ENCODE measurements around the gene DCAF4. TPM values are rescaled to one million over a fixed set of nuclear protein-coding genes. Genes with fewer than 3 reads are reported as not detected.

Gene DCAF4, protein sequence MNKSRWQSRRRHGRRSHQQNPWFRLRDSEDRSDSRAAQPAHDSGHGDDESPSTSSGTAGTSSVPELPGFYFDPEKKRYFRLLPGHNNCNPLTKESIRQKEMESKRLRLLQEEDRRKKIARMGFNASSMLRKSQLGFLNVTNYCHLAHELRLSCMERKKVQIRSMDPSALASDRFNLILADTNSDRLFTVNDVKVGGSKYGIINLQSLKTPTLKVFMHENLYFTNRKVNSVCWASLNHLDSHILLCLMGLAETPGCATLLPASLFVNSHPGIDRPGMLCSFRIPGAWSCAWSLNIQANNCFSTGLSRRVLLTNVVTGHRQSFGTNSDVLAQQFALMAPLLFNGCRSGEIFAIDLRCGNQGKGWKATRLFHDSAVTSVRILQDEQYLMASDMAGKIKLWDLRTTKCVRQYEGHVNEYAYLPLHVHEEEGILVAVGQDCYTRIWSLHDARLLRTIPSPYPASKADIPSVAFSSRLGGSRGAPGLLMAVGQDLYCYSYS
- total RNA-seq: 10 to 100 TPM; 16.0 to 21.7 TPM

DNA sequence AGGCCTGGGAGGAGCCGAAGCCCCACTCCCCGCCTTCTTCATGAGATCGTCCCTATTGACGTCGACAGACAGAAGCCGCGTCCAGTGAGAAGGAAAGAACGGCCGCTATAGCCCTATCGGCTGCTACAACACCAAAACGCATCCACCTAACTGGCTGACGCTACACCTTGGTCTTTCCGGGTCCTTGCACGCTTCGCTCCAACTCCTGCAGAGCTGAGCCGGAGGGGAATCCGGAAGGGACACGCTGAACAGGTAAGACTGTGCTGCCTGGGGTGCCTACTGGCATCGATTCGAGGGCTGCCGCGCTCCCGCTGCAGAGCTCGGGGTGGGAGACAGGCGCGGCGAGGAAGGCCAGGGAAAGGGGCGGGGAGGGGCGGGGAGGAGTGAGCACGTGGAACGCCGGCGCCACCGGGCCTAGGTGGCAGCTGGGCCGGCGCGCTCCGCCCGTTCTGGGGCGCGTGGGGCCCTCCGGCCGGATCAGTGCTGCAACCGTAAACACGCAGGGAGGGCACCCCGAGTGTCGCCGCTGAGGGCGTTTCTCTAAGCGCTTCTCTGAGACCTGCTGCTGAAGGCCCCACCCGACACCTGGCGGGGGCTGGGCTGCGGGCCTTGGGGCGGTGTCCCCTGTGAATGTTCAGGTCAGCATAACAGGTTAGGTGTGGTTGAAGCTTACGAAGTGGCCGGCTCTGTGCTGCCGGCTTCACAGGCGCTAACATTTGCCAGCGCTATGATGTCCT, at the start of gene DCAF4:
TSS of gene DCAF4 (plus strand) at position 173 of the 737 bp plus-strand sequence. CDS start 11,515 bp downstream, outside the sequence.
- no peaks in the 10 kb centered on the region for H3K27me3 Mint-ChIP-seq
- H3K36me3 Mint-ChIP-seq (ENCODE audit: low read depth): peaks cover 1% of the 10 kb centered on the region
- H3K4me3 Mint-ChIP-seq: peak within 1 kb of the TSS; percentile 89
- DNase-seq (peak; percentile 96), ATAC-seq (peak; percentile 99)
- ChIA-PET CTCF (interaction anchor here (0.6 to 1.4 kb wide), 2 partner anchors 13 to 23 kb away, joined by 3 to 4 read pairs; no protein-coding TSS in a partner anchor), POLR2A (interaction anchor here (1.5 kb wide), 1 partner anchor 132 kb away, joined by 8 read pairs; the partner anchor contains the start of gene RBM25)
- H3K4me1 Mint-ChIP-seq: peaks cover 11% of the 10 kb centered on the region
- intact Hi-C loops (cut with DNase I, micrococcal nuclease): loop anchor here (1.0 to 5.0 kb wide), 8 partner anchors 32 to 1594 kb away; partner anchors contain the start of genes DPF3 (in 2 of the 2), NUMB (in 1 of the 2), PSEN1 (in 1 of the 2) and RBM25 (in 1 of the 2)
- no peaks in the 10 kb centered on the region for H3K9me3 Mint-ChIP-seq (ENCODE audit: low read depth)
- H3K27ac Mint-ChIP-seq: peak within 1 kb of the TSS; percentile 87

DNA sequence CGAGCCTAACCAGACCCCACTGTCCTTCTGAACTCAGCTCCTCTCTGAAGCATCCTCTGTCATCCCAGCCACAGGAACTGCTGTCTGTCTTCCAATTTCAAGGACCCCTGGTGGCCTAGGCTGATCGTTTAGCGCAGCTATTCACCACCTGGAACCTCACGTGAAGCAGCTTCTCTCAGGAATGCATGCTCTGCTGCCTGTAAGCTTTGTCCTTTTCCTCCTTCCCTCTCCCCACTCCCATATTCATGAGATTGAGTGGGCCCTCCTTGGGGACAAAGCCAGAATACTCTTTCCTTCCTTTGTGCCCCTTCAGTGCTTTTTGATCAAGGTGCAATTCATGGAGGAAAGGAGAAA, 49.6 kb upstream of the DCAF4 start:
- Mint-ChIP-seq H3K4me3 (no peak overlapping the region), H3K36me3 (ENCODE audit: low read depth) (no peaks in the 10 kb centered on the region), H3K9me3 (ENCODE audit: low read depth) (peaks cover 3% of the 10 kb centered on the region), H3K27ac (no peak overlapping the region), H3K27me3 (no peaks in the 10 kb centered on the region), H3K4me1 (peaks cover 6% of the 10 kb centered on the region)
- DNase-seq (no peak), ATAC-seq (no peak)
- intact Hi-C loops (cut with DNase I, micrococcal nuclease): no loop called here
- ChIA-PET POLR2A (no interaction called here), CTCF (interaction anchor here (1.1 kb wide), 1 partner anchor 17 kb away, joined by 3 read pairs; the partner anchor contains the start of gene DPF3)

DNA sequence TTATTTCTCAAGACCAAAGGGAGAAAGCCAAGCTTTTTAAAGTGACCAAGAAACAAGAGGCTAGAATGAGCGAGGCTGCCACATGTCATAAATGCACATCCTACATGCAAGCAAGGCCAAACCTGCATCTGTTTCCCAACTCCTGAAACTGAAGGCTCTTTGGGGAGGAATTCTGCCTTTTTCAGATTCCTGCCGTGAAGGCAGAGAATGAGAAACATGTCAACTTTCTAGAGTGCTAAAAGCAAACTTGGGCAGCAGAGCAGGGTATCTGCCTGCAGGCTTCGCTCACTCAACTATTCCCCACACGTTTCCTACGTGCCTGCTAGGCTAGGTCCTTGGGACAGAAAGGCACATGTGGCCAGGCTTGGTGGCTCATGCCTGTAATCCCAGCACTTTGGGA, 47.5 kb upstream of the DCAF4 start:
- H3K4me1 Mint-ChIP-seq: peaks cover 6% of the 10 kb centered on the region
- DNase-seq (no peak), ATAC-seq (no peak)
- H3K36me3 Mint-ChIP-seq (ENCODE audit: low read depth): no peaks in the 10 kb centered on the region
- ChIA-PET CTCF (interaction anchor here (0.6 kb wide), 1 partner anchor 1773 kb away, joined by 3 read pairs; no protein-coding TSS in a partner anchor), POLR2A (no interaction called here)
- peaks cover 3% of the 10 kb centered on the region for H3K27me3 Mint-ChIP-seq
- no peak overlapping the region for H3K4me3 Mint-ChIP-seq
- intact Hi-C loops (cut with DNase I, micrococcal nuclease): no loop called here
- no peak overlapping the region for H3K27ac Mint-ChIP-seq
- H3K9me3 Mint-ChIP-seq (ENCODE audit: low read depth): no peaks in the 10 kb centered on the region

DNA sequence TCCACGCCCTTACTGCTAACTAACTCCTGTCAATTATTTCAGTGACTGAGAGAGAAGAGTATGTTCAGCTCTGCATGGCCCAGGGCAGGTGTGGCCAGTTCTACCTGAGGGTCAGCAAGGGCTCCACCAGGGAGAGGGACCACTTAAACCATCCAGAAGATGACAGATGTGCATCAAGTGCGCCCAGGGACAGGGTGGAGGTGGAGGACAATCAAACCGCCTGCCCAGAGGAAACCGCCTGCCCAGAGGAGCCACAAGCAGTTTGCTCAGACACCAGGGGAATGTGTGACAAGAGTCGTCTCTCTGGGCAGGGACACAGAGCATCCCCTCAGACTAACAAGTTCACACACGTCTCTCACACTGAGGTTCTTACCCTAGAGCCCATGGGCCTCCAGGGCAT, 46.8 kb upstream of the DCAF4 start:
- Mint-ChIP-seq H3K27me3 (peaks cover 3% of the 10 kb centered on the region), H3K27ac (no peak overlapping the region), H3K4me1 (peaks cover 7% of the 10 kb centered on the region), H3K4me3 (no peak overlapping the region), H3K9me3 (ENCODE audit: low read depth) (no peaks in the 10 kb centered on the region), H3K36me3 (ENCODE audit: low read depth) (no peaks in the 10 kb centered on the region)
- ChIA-PET CTCF (no interaction called here), POLR2A (no interaction called here)
- intact Hi-C loops (cut with DNase I, micrococcal nuclease): no loop called here
- DNase-seq (no peak), ATAC-seq (no peak)

DNA sequence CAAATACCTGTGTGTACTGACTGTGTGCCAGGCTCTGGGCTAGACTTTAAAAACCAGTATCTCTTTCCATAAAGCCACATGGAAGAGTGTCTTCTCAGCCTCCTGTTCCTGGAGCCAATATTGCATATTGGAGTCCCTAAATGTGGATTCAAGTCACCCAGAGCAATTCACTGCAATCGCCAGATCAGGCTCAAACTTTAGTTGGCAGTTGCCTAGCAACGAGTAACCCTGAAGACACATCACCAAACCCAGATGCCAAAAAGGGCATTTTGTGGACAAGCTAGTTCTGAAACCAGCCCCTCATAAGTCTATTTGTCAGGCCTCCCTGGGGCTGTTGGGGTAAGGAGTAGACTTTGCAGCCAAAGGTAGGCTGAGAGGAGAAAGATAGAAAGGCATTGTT, 46.1 kb upstream of the DCAF4 start:
- H3K9me3 Mint-ChIP-seq (ENCODE audit: low read depth): no peaks in the 10 kb centered on the region
- ChIA-PET POLR2A (no interaction called here), CTCF (no interaction called here)
- no peaks in the 10 kb centered on the region for H3K36me3 Mint-ChIP-seq (ENCODE audit: low read depth)
- ATAC-seq (no peak), DNase-seq (no peak)
- peaks cover 3% of the 10 kb centered on the region for H3K27me3 Mint-ChIP-seq
- intact Hi-C loops (cut with DNase I, micrococcal nuclease): no loop called here
- peaks cover 7% of the 10 kb centered on the region for H3K4me1 Mint-ChIP-seq
- no peak overlapping the region for H3K27ac Mint-ChIP-seq
- H3K4me3 Mint-ChIP-seq: no peak overlapping the region

DNA sequence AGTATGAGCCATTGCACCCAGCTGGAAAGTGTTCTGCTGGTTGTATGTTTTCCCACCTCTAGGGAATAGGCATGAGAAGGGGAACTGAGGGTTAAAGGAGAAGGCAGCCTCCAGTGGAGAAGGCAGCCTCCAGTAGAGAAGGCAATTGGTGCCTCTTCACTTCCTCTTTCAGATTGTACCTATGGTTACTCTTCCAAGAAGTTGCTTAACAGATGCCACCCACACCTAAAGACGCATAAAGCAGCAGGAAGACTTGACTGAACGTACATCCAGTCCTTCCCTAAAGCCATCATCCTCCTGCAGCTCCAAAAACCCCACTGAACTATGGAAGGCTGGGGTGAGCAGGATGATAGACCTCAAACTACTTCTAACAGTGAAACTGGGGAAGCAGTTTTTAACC, 45.4 kb upstream of the DCAF4 start:
- Mint-ChIP-seq H3K4me3 (no peak overlapping the region), H3K27ac (no peak overlapping the region), H3K9me3 (ENCODE audit: low read depth) (no peaks in the 10 kb centered on the region), H3K27me3 (peaks cover 4% of the 10 kb centered on the region), H3K36me3 (ENCODE audit: low read depth) (no peaks in the 10 kb centered on the region), H3K4me1 (peaks cover 7% of the 10 kb centered on the region)
- ATAC-seq (no peak), DNase-seq (no peak)
- POLR2A ChIA-PET: no interaction called here
- CTCF ChIA-PET: interaction anchor here (0.7 kb wide), 1 partner anchor 968 kb away, joined by 3 read pairs; no protein-coding TSS in a partner anchor
- intact Hi-C loops (cut with DNase I, micrococcal nuclease): no loop called here

DNA sequence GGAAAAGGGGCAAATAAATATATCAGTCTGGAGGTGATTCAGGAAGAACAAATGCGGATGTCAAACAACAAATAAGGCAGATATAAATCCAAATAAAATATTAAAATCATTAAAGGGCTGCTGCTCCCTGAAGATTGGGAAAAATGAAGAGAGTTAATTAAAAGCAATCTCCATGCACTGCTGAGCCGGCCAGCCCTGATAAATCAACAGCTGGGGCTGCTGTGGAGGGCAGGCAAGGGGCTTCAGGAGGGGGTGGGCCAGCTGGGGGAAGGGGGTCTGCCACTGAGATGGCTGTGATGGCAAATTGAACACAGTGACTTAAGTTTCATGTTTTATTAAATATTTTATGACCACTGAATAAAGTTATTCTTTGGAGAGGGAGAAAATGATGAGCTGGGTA, 44.7 kb upstream of the DCAF4 start:
- DNase-seq: no peak
- peaks cover 7% of the 10 kb centered on the region for H3K4me1 Mint-ChIP-seq
- no peak overlapping the region for H3K4me3 Mint-ChIP-seq
- CTCF ChIA-PET: interaction anchor here (0.9 to 2.0 kb wide), 2 partner anchors 23 to 67 kb away, joined by 3 to 4 read pairs; no protein-coding TSS in a partner anchor
- no peak for ATAC-seq
- H3K36me3 Mint-ChIP-seq (ENCODE audit: low read depth): no peaks in the 10 kb centered on the region
- H3K27ac Mint-ChIP-seq: no peak overlapping the region
- H3K27me3 Mint-ChIP-seq: peaks cover 4% of the 10 kb centered on the region
- POLR2A ChIA-PET: no interaction called here
- intact Hi-C loops (cut with DNase I, micrococcal nuclease): no loop called here
- H3K9me3 Mint-ChIP-seq (ENCODE audit: low read depth): no peaks in the 10 kb centered on the region

DNA sequence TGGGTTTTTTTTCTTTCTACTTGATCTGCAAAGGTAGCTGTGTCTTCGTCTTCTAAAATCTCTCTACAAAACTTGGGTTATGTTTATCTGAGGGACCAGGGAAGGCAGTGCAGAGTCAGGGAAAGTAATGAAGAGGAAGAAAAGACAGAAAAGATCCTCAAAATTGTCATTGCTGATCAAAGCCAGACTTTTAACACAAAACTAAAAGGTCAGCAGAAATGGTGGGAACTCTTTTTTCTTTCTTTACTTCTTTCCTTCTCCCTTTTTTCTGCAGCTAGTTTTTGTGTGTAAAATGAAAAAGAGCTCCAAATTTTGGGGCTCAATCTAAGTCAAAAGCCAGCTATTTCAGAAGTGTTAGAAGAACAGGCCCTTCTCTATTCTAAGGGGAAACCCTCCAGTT, 44.2 kb upstream of the DCAF4 start:
- no peak for DNase-seq

DNA sequence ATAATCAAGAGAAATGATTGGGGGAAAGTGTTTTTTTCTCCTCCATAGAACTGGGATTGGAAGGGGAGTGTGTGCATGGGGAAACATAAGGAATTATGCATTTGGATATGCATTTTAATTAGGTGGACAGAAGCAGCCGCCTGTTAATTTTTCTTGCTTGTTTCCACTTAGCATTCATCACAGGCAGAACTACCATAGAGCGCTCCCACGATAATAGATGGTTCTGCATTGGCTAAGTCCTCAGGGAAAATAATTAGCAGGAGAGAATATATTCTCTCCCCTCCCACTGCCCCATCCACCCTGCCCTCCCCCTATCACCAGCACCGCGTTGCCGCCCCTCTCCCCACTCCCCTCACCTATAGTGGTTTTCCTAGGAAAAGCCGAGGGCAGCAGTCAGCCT, 43.8 kb upstream of the DCAF4 start:
- Mint-ChIP-seq H3K9me3 (ENCODE audit: low read depth) (no peaks in the 10 kb centered on the region), H3K4me3 (no peak overlapping the region), H3K4me1 (peaks cover 7% of the 10 kb centered on the region), H3K27ac (no peak overlapping the region), H3K36me3 (ENCODE audit: low read depth) (no peaks in the 10 kb centered on the region), H3K27me3 (peaks cover 4% of the 10 kb centered on the region)
- ChIA-PET POLR2A (no interaction called here), CTCF (interaction anchor here (0.9 to 2.0 kb wide), 2 partner anchors 22 to 66 kb away, joined by 3 to 4 read pairs; no protein-coding TSS in a partner anchor)
- intact Hi-C loops (cut with DNase I, micrococcal nuclease): no loop called here
- ATAC-seq: no peak
- DNase-seq: no peak

More for the DNA sequence above, 44.2 kb upstream of the DCAF4 start:
- no peak for ATAC-seq
- intact Hi-C loops (cut with DNase I, micrococcal nuclease): no loop called here
- Mint-ChIP-seq H3K4me3 (no peak overlapping the region), H3K36me3 (ENCODE audit: low read depth) (no peaks in the 10 kb centered on the region), H3K4me1 (peaks cover 7% of the 10 kb centered on the region), H3K9me3 (ENCODE audit: low read depth) (no peaks in the 10 kb centered on the region), H3K27ac (no peak overlapping the region), H3K27me3 (peaks cover 4% of the 10 kb centered on the region)
- ChIA-PET POLR2A (no interaction called here), CTCF (interaction anchor here (0.9 to 2.0 kb wide), 2 partner anchors 22 to 67 kb away, joined by 3 to 4 read pairs; no protein-coding TSS in a partner anchor)

DNA sequence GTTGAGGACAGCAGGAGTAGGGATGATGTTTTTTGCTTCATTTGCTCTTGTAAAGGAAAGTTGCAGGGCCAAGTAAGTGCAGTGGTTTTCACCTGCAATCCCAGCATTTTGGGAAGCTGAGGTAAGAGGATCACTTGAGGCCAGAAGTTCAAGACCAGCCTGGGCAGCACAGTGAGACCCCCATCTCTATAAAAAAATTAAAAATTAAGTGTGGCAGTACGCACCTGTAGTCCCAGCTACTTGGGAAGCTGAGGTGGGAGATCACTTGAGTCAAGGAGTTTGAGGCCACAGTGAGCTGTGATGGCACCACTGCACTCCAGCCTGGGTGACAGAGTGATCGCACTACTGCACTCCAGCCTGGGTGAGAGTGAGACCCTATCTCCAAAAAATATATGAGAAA, 43.2 kb upstream of the DCAF4 start:
- POLR2A ChIA-PET: no interaction called here
- no peak overlapping the region for H3K27ac Mint-ChIP-seq
- no peak overlapping the region for H3K4me3 Mint-ChIP-seq
- H3K36me3 Mint-ChIP-seq (ENCODE audit: low read depth): no peaks in the 10 kb centered on the region
- CTCF ChIA-PET: interaction anchor here (2.0 kb wide), 1 partner anchor 66 kb away, joined by 4 read pairs; no protein-coding TSS in a partner anchor
- DNase-seq (no peak), ATAC-seq (no peak)
- H3K4me1 Mint-ChIP-seq: peaks cover 7% of the 10 kb centered on the region
- H3K27me3 Mint-ChIP-seq: peaks cover 4% of the 10 kb centered on the region
- no peaks in the 10 kb centered on the region for H3K9me3 Mint-ChIP-seq (ENCODE audit: low read depth)
- intact Hi-C loops (cut with DNase I, micrococcal nuclease): no loop called here

DNA sequence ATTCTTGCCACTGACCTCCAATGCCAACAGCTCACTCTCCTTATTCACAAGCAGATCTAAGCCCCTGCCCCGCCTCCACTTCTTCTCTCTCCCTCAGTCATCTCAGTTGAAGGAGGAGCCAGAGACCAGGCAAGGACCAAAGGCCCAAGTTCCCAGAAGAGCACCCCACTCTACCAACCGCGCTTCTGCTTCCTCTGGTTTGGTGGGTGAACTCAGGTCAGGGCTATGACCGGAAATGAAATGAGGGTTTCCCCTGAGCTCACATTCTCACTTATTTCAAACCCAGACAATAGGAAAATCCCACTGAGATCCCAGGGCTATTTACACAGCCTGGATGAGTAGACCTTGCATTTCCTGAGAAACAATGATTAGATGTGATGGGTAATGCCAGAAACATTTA, 42.3 kb upstream of the DCAF4 start:
- H3K27me3 Mint-ChIP-seq: peaks cover 4% of the 10 kb centered on the region
- H3K4me3 Mint-ChIP-seq: no peak overlapping the region
- intact Hi-C loops (cut with DNase I, micrococcal nuclease): no loop called here
- ChIA-PET POLR2A (no interaction called here), CTCF (interaction anchor here (0.6 kb wide), 1 partner anchor 89 kb away, joined by 3 read pairs; no protein-coding TSS in a partner anchor)
- ATAC-seq: peak; percentile 61
- H3K36me3 Mint-ChIP-seq (ENCODE audit: low read depth): no peaks in the 10 kb centered on the region
- H3K9me3 Mint-ChIP-seq (ENCODE audit: low read depth): no peaks in the 10 kb centered on the region
- DNase-seq: peak; percentile 30
- H3K4me1 Mint-ChIP-seq: peaks cover 7% of the 10 kb centered on the region
- no peak overlapping the region for H3K27ac Mint-ChIP-seq
